Duodenal mucosa (tissue), 2 donors: ENCODE data around the gene NR3C1.

ENCODE experiments used
- H3K27ac ChIP-seq: one replicate; pipeline ENCODE4 v1.7.0; 2013; ENCODE audit warnings: low read depth, low read length
- H3K27me3 ChIP-seq, 2 donors: one replicate each; pipeline ENCODE4 v1.7.0; 2013; ENCODE audit warnings: low read length in 2 of 2, control low read depth in 1 of 2; ENCODE audit not compliant: insufficient read depth in 2 of 2, control insufficient read depth in 1 of 2
- H3K36me3 ChIP-seq, 2 donors: one replicate each; pipeline ENCODE4 v1.7.0; 2013; ENCODE audit warnings: low read length in 2 of 2, control low read depth in 1 of 2; ENCODE audit not compliant: insufficient read depth in 2 of 2, control insufficient read depth in 1 of 2
- H3K4me1 ChIP-seq, 2 donors: one replicate each; pipeline ENCODE4 v1.7.0; 2013; ENCODE audit warnings: low read length in 2 of 2, control low read depth in 1 of 2; ENCODE audit not compliant: insufficient read depth in 2 of 2, control insufficient read depth in 1 of 2
- H3K4me3 ChIP-seq, 2 donors: one replicate each; pipeline ENCODE4 v1.7.0; 2013; ENCODE audit warnings: low read length in 2 of 2, low read depth in 1 of 2
- H3K9ac ChIP-seq, 2 donors: one replicate each; pipeline ENCODE4 v1.7.0; 2013; ENCODE audit warnings: low read length in 2 of 2, low read depth in 1 of 2
- H3K9me3 ChIP-seq, 2 donors: one replicate each; pipeline ENCODE4 v1.7.0; 2013; ENCODE audit warnings: low read length in 2 of 2, control low read depth in 1 of 2; ENCODE audit not compliant: control insufficient read depth in 1 of 2

Gene NR3C1

GRCh38 chr5:143322176-143322575 is 81.3 kb downstream of the NR3C1 start:
- H3K27me3 ChIP-seq: no peaks in the 10 kb centered on the region
- no peak overlapping the region for H3K4me3 ChIP-seq
- peaks cover 0 to 9% of the 10 kb centered on the region in 2 donors for H3K4me1 ChIP-seq
- H3K9me3 ChIP-seq: peaks cover 0 to 5% of the 10 kb centered on the region in 2 donors
- no peak overlapping the region for H3K9ac ChIP-seq
- H3K36me3 ChIP-seq: no peaks in the 10 kb centered on the region
- no peak overlapping the region for H3K27ac ChIP-seq

DNA sequence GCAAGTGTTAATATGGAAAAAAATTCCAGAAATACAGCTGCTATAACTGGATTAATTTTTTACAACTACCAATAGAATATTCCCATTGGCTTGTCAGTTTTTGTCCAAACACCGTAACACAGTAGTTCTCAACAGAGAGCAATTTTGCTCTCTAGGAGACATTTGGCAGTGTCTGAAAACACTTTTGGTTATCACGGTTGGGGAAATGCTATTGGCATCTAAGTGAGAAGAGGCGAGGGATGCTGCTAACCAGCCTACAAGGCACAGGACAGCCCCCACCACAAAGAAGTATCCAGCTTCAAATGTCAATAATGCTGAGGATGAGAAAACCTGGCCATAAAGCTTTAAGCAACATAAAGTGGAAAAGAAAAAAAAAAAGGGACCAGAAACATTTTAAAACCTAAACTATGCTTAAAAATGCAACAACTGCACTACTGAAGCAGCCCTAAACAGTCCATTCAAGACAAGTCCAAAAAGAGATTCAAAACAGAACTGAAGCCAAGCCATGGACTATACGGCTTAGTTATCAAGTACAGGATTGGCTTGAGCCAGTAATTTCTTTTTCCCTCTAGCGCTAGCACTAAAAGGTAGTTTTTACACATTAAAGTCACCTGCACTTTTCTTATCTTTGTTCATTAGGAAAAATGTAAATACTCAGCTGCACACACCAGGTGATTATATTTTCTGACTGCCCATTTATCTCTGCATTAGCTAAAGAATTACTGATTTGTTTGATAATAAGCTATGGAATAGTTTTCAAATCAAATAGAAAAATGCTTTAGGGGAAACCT is 83.9 kb downstream of the NR3C1 start:
- peaks cover 0 to 9% of the 10 kb centered on the region in 2 donors for H3K4me1 ChIP-seq
- no peaks in the 10 kb centered on the region for H3K9me3 ChIP-seq
- H3K27ac ChIP-seq: no peak overlapping the region
- no peaks in the 10 kb centered on the region for H3K36me3 ChIP-seq
- H3K4me3 ChIP-seq: no peak overlapping the region
- H3K27me3 ChIP-seq: no peaks in the 10 kb centered on the region
- H3K9ac ChIP-seq: no peak overlapping the region

- no peaks in the 10 kb centered on the region for H3K36me3 ChIP-seq
- H3K4me3 ChIP-seq: no peak overlapping the region
- H3K9ac ChIP-seq: no peak overlapping the region
- H3K27me3 ChIP-seq: no peaks in the 10 kb centered on the region
- H3K4me1 ChIP-seq: peaks cover 0 to 9% of the 10 kb centered on the region in 2 donors
- H3K9me3 ChIP-seq: no peaks in the 10 kb centered on the region
- H3K27ac ChIP-seq: no peak overlapping the region
Measured at GRCh38 chr5:143318833-143319232, 84.7 kb downstream of the NR3C1 start.

DNA sequence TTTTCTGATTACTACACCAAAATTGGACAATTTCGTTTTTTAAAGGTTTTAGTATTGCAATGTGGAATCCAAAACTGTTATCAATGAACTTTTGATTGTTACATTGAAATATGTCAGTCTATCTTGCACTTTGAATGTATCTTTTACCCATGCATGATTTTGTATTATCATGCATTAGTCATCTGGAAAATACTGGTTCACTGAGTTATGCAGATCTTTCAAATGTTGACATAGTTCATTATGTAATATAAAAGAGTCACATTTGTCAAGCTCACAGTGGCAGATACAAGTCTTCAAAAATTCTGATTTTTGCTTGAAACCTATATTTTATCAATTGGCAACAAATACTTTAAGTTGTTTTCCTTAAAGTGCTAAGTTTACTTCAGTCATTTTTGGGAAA is 85.2 kb downstream of the NR3C1 start:
- Histone ChIP-seq H3K27ac (no peak overlapping the region), H3K4me3 (no peak overlapping the region), H3K36me3 (peaks cover 0 to 1% of the 10 kb centered on the region in 2 donors), H3K9me3 (no peaks in the 10 kb centered on the region), H3K4me1 (peaks cover 0 to 9% of the 10 kb centered on the region in 2 donors), H3K27me3 (no peaks in the 10 kb centered on the region), H3K9ac (no peak overlapping the region)

DNA sequence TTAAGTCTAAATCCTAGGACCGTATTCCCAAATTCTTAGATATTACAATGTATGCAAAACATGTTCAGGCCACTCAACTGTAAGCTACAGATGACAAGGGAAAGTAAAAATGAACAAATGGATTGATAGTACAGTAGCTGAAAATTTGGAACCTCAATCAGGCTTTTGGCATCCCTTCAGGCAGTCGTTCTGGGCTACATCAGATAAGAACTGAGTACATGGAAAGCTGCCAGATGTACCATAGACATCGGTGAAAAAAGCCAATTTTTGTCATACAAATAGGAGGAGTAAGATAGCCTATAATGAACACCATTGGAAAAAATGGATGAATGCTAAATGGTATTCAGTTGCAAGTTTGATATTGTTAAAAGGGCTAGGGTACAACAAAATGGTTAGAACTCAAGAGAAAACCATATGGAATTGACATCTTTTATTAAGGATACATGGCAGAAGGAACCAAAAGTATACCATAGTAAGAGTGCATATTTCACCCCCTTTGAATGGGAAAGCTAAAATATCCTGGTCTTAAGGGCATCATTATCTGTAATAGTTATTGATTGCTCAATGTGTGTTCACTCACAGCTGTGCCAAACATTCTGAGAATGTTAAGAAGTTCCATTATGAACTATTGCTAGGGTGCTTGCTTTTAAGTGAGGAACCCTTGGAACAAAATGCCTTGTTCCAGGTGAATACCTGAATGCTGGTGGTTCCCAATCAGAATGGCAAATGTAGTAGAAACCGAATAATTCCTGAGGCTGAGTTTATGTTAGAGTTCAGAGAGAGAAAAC is 86.4 kb downstream of the NR3C1 start:
- peaks cover 0 to 9% of the 10 kb centered on the region in 2 donors for H3K4me1 ChIP-seq

DNA sequence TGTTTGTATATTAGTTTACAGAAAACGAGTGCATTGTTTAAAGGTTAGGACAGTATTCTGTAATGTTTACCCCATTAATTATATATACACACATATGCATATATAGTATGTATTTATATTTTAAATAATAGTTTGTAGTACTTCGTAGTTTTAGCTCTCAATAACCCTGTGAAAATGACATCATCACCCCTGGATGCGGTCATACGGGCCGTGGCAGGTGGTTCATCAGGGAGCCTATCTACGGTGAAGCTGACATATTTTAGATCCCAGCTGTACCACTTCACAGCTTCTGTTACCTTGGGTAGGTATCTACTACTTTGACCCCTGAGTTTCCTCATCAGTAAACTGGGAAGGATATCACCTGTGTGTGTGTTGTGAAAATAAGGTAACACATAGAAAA is 87.1 kb downstream of the NR3C1 start:
- Histone ChIP-seq H3K27me3 (no peaks in the 10 kb centered on the region), H3K4me3 (no peak overlapping the region), H3K4me1 (peaks cover 0 to 9% of the 10 kb centered on the region in 2 donors), H3K9ac (no peak overlapping the region), H3K9me3 (no peaks in the 10 kb centered on the region), H3K27ac (no peak overlapping the region), H3K36me3 (peaks cover 8 to 15% of the 10 kb centered on the region in 2 donors)

More for the DNA sequence above, 86.4 kb downstream of the NR3C1 start:
- peaks cover 8 to 9% of the 10 kb centered on the region in 2 donors for H3K36me3 ChIP-seq
- H3K4me3 ChIP-seq: no peak overlapping the region
- H3K9me3 ChIP-seq: no peaks in the 10 kb centered on the region
- no peak overlapping the region for H3K27ac ChIP-seq
- H3K27me3 ChIP-seq: no peaks in the 10 kb centered on the region
- no peak overlapping the region for H3K9ac ChIP-seq

GRCh38 chr5:143315929-143316328 is 87.6 kb downstream of the NR3C1 start:
- Histone ChIP-seq H3K9ac (no peak overlapping the region), H3K4me3 (no peak overlapping the region), H3K4me1 (peaks cover 0 to 9% of the 10 kb centered on the region in 2 donors), H3K9me3 (no peaks in the 10 kb centered on the region), H3K36me3 (peaks cover 8 to 16% of the 10 kb centered on the region in 2 donors), H3K27me3 (no peaks in the 10 kb centered on the region), H3K27ac (no peak overlapping the region)

GRCh38 chr5:143315214-143315613 is 88.3 kb downstream of the NR3C1 start:
- no peak overlapping the region for H3K27ac ChIP-seq
- H3K9me3 ChIP-seq: no peaks in the 10 kb centered on the region
- H3K4me1 ChIP-seq: peaks cover 0 to 7% of the 10 kb centered on the region in 2 donors
- peaks cover 8 to 16% of the 10 kb centered on the region in 2 donors for H3K36me3 ChIP-seq
- H3K9ac ChIP-seq: no peak overlapping the region
- no peaks in the 10 kb centered on the region for H3K27me3 ChIP-seq
- H3K4me3 ChIP-seq: no peak overlapping the region

GRCh38 chr5:143314659-143315058 is 88.8 kb downstream of the NR3C1 start:
- peaks cover 0 to 1% of the 10 kb centered on the region in 2 donors for H3K4me1 ChIP-seq
- H3K27me3 ChIP-seq: no peaks in the 10 kb centered on the region
- H3K4me3 ChIP-seq: no peak overlapping the region
- H3K9ac ChIP-seq: no peak overlapping the region
- no peak overlapping the region for H3K27ac ChIP-seq
- H3K9me3 ChIP-seq: no peaks in the 10 kb centered on the region
- H3K36me3 ChIP-seq: peaks cover 8 to 19% of the 10 kb centered on the region in 2 donors

- Histone ChIP-seq H3K36me3 (peaks cover 8 to 20% of the 10 kb centered on the region in 2 donors), H3K27me3 (no peaks in the 10 kb centered on the region), H3K4me3 (no peak overlapping the region), H3K9ac (no peak overlapping the region), H3K27ac (no peak overlapping the region), H3K9me3 (no peaks in the 10 kb centered on the region), H3K4me1 (no peaks in the 10 kb centered on the region)
Measured at GRCh38 chr5:143314099-143314498, 89.4 kb downstream of the NR3C1 start.
